GM23338 (cell line): ENCODE data around the gene RAB1B. TPM values are rescaled to one million over a fixed set of nuclear protein-coding genes. Genes with fewer than 3 reads are reported as not detected.

Experiments
- ATAC-seq: fragments of 200-7000 bp; cut with Tn5 transposase; 3 replicates; pipeline ENCODE4 v1.9.1; 2020
- DNase-seq: peaks from one replicate; pipeline ENCODE4 v3.0.0-alpha.2; 2015; ENCODE audit warnings: low spot score
- H2AFZ ChIP-seq: fragments of 200-600 bp; sonication (generic); 2 replicates; pipeline ENCODE4 v1.8.0; 2016; ENCODE audit warnings: antibody characterized with exemption, mild to moderate bottlenecking, moderate library complexity
- H3F3A ChIP-seq: fragments of 200-600 bp; sonication (generic); replicated peaks from 2 replicates; pipeline ENCODE4 v1.8.0; 2017; ENCODE audit warnings: antibody characterized with exemption, mixed run types, low read depth
- H3K27ac ChIP-seq: fragments of 200-600 bp; sonication (generic); 2 replicates; pipeline ENCODE4 v1.6.1; 2016; ENCODE audit warnings: low read depth
- H3K27me3 ChIP-seq: fragments of 200-600 bp; sonication (generic); 2 replicates; pipeline ENCODE4 v1.8.0; 2016; ENCODE audit warnings: mild to moderate bottlenecking, mixed run types, moderate library complexity; ENCODE audit not compliant: insufficient read depth
- H3K36me3 ChIP-seq: fragments of 200-600 bp; sonication (generic); 2 replicates; pipeline ENCODE4 v1.8.0; 2016; ENCODE audit warnings: mild to moderate bottlenecking; ENCODE audit not compliant: insufficient read depth
- H3K4me1 ChIP-seq: fragments of 200-600 bp; sonication (generic); 2 replicates; pipeline ENCODE4 v1.8.0; 2016; ENCODE audit warnings: mild to moderate bottlenecking, moderate library complexity; ENCODE audit not compliant: insufficient read depth
- H3K4me2 ChIP-seq: fragments of 200-600 bp; sonication (generic); 2 replicates; pipeline ENCODE4 v1.7.1; 2017; ENCODE audit warnings: mixed run types
- H3K4me3 ChIP-seq: fragments of 200-600 bp; sonication (generic); 2 replicates; pipeline ENCODE4 v1.6.1; 2016; ENCODE audit warnings: mixed run types
- H3K79me2 ChIP-seq: fragments of 200-600 bp; sonication (generic); replicated peaks from 2 replicates; pipeline ENCODE4 v1.8.0; 2017; ENCODE audit warnings: mild to moderate bottlenecking; ENCODE audit not compliant: insufficient read depth
- H3K9me2 ChIP-seq: fragments of 200-600 bp; sonication (generic); 2 replicates; pipeline ENCODE4 v1.8.0; 2017; ENCODE audit not compliant: insufficient read depth
- H4K20me1 ChIP-seq: fragments of 200-600 bp; sonication (generic); replicated peaks from 2 replicates; pipeline ENCODE4 v1.8.0; 2017; ENCODE audit warnings: mild to moderate bottlenecking; ENCODE audit not compliant: insufficient read depth
- H3K27ac Mint-ChIP-seq: 2 replicates; pipeline ENCODE4 v1.8.0; 2020; ENCODE audit warnings: inconsistent platforms, mild to moderate bottlenecking, moderate library complexity, mixed read lengths
- H3K27me3 Mint-ChIP-seq: 3 replicates; pipeline ENCODE4 v1.8.0; 2022; ENCODE audit warnings: low read depth, mild to moderate bottlenecking, moderate library complexity, mixed read lengths, inconsistent platforms; ENCODE audit not compliant: insufficient read depth, poor library complexity
- H3K36me3 Mint-ChIP-seq: 3 replicates; pipeline ENCODE4 v1.8.0; 2021; ENCODE audit warnings: low read depth, mild to moderate bottlenecking, inconsistent platforms, moderate library complexity, mixed read lengths
- H3K4me1 Mint-ChIP-seq: 3 replicates; pipeline ENCODE4 v1.8.0; 2020; ENCODE audit warnings: mild to moderate bottlenecking, inconsistent platforms, mixed read lengths
- H3K4me3 Mint-ChIP-seq: 3 replicates; pipeline ENCODE4 v1.8.0; 2021; ENCODE audit warnings: moderate library complexity, mild to moderate bottlenecking, inconsistent platforms, mixed read lengths
- H3K9me3 Mint-ChIP-seq: 3 replicates; pipeline ENCODE4 v1.8.0; 2020; ENCODE audit warnings: moderate library complexity, mild to moderate bottlenecking, inconsistent platforms, mixed read lengths
- EZH2 ChIP-seq: fragments of 200-600 bp; sonication (generic); IDR thresholded peaks from one replicate; pipeline ENCODE4 v1.8.0; 2017; ENCODE audit warnings: antibody characterized with exemption, mild to moderate bottlenecking, low read depth; ENCODE audit not compliant: unreplicated experiment
- NANOG ChIP-seq: IDR thresholded peaks from 2 replicates; pipeline ENCODE4 v1.6.1; 2016; ENCODE audit warnings: antibody characterized with exemption, borderline replicate concordance
- POLR2AphosphoS5 ChIP-seq: IDR thresholded peaks from 2 replicates; pipeline ENCODE4 v1.6.1; 2016; ENCODE audit warnings: antibody characterized with exemption, low read depth
- STAT1 ChIP-seq: IDR thresholded peaks from one replicate; pipeline ENCODE4 v1.6.1; 2016; ENCODE audit warnings: antibody characterized with exemption; ENCODE audit not compliant: unreplicated experiment
- ZNF331 ChIP-seq: fragments of 250-450 bp; sonication (Bioruptor Pico); IDR thresholded peaks from 2 replicates; pipeline ENCODE4 v1.5.0; 2020; ENCODE audit warnings: low read depth, mild to moderate bottlenecking, moderate library complexity
- polyA plus RNA-seq: library from polyadenylated mRNA; unstranded; fragments of >200 nt; fragmentation: Nextera tagmentation; extraction: Ambion mirVana; gene quantifications from 2 replicates; pipeline ENCODE4 v1.2.1, GENCODE V29; 2016
- total RNA-seq: library from RNA; depleted of rRNA; stranded (reverse); fragments of >200 nt; shearing (Covaris generic); gene quantifications from 2 replicates; pipeline ENCODE4 v1.2.3, GENCODE V29; 2014
- TF ChIP-seq, protein P1 (sequence below), 2 experiments: fragments of 200-600 bp in 1 of 2; sonication (generic) in 1 of 2; conservative IDR thresholded peaks; 2 replicates each; pipeline versions ENCODE4 v1.5.1 to v1.6.1; 2016 to 2017; ENCODE audit warnings: antibody characterized with exemption in 2 of 2, low read depth in 2 of 2, mild to moderate bottlenecking in 2 of 2, moderate library complexity in 1 of 2
- TF ChIP-seq, protein P2 (sequence below): IDR thresholded peaks from one replicate; pipeline ENCODE4 v1.6.1; 2018; ENCODE audit warnings: antibody characterized with exemption; ENCODE audit not compliant: unreplicated experiment

The RAB1B gene
- total and polyA plus RNA-seq, 2 experiments from 2014 or later, result 30.5 to 92.7 TPM

DNA sequence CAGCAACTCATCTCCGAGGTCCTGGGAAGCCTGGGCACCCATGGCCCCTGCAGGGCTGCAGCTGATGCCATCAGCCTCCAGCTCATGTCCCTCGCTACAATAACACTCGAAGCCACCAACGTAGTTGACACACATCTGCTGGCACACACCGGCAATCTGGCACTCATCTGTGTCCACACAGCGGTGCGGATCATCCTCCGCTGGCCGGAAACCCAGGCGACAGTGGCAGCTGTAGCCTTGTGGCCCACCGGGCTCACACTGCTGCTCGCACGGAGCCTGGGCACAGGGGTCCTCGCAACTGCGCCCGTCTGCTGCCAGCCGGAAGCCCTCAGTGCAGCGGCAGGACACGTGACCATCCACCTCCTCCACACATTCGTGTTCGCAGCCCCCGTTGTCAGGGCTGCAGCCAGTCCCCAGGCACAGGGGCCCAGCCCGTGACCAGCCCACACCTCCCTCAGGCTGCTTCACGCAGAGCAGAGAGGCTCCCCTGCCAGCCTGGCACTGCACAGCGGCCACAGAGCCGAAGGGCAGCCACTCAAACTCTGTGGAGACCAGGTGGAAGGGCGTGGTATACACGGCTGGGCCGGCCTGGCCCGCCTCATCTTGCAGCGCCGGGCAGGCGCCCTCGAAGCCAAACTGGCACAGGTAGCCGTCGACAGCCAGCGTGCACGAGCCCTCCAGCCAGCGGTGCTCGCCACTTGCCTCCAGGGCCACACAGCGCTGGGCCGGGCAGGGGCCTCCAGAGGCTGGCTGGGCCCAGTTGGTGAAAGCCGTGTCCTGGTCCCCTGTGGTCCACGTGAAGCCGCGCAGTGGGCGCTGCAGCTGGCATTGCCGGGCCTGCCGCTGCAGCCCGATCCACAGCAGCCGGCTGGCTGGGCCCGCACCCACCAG, 47.7 kb downstream of the RAB1B start:
- TF ChIP-seq ZNF331 (CRISPR knock-in tag), result no peak
- TF ChIP-seq NANOG, result no peak
- no peak for TF ChIP-seq POLR2AphosphoS5
- TF ChIP-seq, protein P1, sequence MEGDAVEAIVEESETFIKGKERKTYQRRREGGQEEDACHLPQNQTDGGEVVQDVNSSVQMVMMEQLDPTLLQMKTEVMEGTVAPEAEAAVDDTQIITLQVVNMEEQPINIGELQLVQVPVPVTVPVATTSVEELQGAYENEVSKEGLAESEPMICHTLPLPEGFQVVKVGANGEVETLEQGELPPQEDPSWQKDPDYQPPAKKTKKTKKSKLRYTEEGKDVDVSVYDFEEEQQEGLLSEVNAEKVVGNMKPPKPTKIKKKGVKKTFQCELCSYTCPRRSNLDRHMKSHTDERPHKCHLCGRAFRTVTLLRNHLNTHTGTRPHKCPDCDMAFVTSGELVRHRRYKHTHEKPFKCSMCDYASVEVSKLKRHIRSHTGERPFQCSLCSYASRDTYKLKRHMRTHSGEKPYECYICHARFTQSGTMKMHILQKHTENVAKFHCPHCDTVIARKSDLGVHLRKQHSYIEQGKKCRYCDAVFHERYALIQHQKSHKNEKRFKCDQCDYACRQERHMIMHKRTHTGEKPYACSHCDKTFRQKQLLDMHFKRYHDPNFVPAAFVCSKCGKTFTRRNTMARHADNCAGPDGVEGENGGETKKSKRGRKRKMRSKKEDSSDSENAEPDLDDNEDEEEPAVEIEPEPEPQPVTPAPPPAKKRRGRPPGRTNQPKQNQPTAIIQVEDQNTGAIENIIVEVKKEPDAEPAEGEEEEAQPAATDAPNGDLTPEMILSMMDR (conservative IDR thresholded peaks at IDR 0.05; ENCODE audit: low read depth in 2 of 2), result no peak
- no peak for TF ChIP-seq STAT1
- no peak for TF ChIP-seq EZH2
- peak overlapping the region; percentile 77; the same call in 1 of the 2 replicates for H3K4me2 ChIP-seq
- Mint-ChIP-seq H3K27ac (no peak overlapping the region), H3K4me3 (no peak overlapping the region; the same call in 2 of the 3 replicates), H3K27me3 (peaks cover 31% of the 10 kb centered on the region), H3K4me1 (peaks cover 38% of the 10 kb centered on the region), H3K9me3 (peaks cover 21% of the 10 kb centered on the region), H3K36me3 (peaks cover 22% of the 10 kb centered on the region)
- peak overlapping the region; percentile 41; the same call in 1 of the 2 replicates for H3K4me3 ChIP-seq
- H3K27me3 ChIP-seq, result no peaks in the 10 kb centered on the region
- H4K20me1 ChIP-seq, result no peaks in the 10 kb centered on the region
- no peaks in the 10 kb centered on the region for H3K9me2 ChIP-seq
- H3K27ac ChIP-seq, result no peak overlapping the region
- H3F3A ChIP-seq, result peaks cover 9% of the 10 kb centered on the region; the same call in 1 of the 2 replicates
- no peaks in the 10 kb centered on the region for H3K79me2 ChIP-seq
- DNase-seq, result no peak
- H3K4me1 ChIP-seq, result peaks cover 29% of the 10 kb centered on the region
- no peak overlapping the region for H2AFZ ChIP-seq
- no peaks in the 10 kb centered on the region for H3K36me3 ChIP-seq
- no peak; the same call in 2 of the 3 replicates for ATAC-seq

DNA sequence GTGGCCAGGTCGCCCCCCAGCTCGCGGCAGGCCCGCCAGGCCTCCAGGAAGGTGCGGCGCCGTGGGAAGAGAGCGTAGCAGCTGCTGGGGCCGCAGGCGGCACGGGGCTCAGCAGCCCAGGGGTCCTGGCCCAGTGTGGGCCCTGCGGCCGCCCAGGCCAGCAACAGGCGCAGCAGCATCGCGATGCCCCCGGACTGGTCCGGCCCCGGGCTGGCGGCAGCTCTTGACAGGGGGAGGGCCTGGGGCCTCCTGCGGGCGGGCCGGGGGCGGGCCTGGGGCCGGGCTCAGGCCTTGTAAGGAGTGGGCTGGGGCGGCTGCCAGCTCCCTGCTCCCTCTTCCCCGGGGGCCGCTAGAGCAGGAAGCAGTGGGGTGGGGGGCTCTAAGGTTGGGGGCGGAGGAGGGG, 48.4 kb downstream of the RAB1B start, which contains the start of gene CD248:
Gene CD248, minus strand, starts transcription at position 196 of the 403 bp plus-strand sequence. Its CDS starts 17 bp downstream, at position 179.
- Mint-ChIP-seq H3K4me3 (peak within 1 kb of the TSS; percentile 42), H3K9me3 (peaks cover 21% of the 10 kb centered on the region), H3K4me1 (peaks cover 32% of the 10 kb centered on the region), H3K27me3 (peaks cover 30% of the 10 kb centered on the region), H3K36me3 (peaks cover 22% of the 10 kb centered on the region), H3K27ac (peak within 1 kb of the TSS; percentile 90)
- H3K27ac ChIP-seq, result peak within 1 kb of the TSS; percentile 87
- H3K4me2 ChIP-seq, result peak within 1 kb of the TSS; percentile 77
- H4K20me1 ChIP-seq, result no peaks in the 10 kb centered on the region
- peak; percentile 57 for TF ChIP-seq POLR2AphosphoS5
- TF ChIP-seq, protein P2, sequence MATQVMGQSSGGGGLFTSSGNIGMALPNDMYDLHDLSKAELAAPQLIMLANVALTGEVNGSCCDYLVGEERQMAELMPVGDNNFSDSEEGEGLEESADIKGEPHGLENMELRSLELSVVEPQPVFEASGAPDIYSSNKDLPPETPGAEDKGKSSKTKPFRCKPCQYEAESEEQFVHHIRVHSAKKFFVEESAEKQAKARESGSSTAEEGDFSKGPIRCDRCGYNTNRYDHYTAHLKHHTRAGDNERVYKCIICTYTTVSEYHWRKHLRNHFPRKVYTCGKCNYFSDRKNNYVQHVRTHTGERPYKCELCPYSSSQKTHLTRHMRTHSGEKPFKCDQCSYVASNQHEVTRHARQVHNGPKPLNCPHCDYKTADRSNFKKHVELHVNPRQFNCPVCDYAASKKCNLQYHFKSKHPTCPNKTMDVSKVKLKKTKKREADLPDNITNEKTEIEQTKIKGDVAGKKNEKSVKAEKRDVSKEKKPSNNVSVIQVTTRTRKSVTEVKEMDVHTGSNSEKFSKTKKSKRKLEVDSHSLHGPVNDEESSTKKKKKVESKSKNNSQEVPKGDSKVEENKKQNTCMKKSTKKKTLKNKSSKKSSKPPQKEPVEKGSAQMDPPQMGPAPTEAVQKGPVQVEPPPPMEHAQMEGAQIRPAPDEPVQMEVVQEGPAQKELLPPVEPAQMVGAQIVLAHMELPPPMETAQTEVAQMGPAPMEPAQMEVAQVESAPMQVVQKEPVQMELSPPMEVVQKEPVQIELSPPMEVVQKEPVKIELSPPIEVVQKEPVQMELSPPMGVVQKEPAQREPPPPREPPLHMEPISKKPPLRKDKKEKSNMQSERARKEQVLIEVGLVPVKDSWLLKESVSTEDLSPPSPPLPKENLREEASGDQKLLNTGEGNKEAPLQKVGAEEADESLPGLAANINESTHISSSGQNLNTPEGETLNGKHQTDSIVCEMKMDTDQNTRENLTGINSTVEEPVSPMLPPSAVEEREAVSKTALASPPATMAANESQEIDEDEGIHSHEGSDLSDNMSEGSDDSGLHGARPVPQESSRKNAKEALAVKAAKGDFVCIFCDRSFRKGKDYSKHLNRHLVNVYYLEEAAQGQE, result no peak
- peak; percentile 35 for ATAC-seq
- H3K27me3 ChIP-seq, result no peaks in the 10 kb centered on the region
- H2AFZ ChIP-seq, result peak within 1 kb of the TSS; percentile 76; the same call in 1 of the 2 replicates
- no peaks in the 10 kb centered on the region for H3K36me3 ChIP-seq
- H3K9me2 ChIP-seq, result no peaks in the 10 kb centered on the region
- H3F3A ChIP-seq, result peaks cover 9% of the 10 kb centered on the region; the same call in 1 of the 2 replicates
- DNase-seq, result peak; percentile 75
- H3K79me2 ChIP-seq, result no peaks in the 10 kb centered on the region
- H3K4me1 ChIP-seq, result peaks cover 23% of the 10 kb centered on the region
- H3K4me3 ChIP-seq, result peak within 1 kb of the TSS; percentile 41; the same call in 1 of the 2 replicates
